ENCODE results near the gene HDAC7. TPM values are rescaled to one million over a fixed set of nuclear protein-coding genes. Genes with fewer than 3 reads are reported as not detected.

The HDAC7 gene
- total and polyA plus RNA-seq, 4 donors: 49.3 to 119 (median 69.7) TPM

DNA sequence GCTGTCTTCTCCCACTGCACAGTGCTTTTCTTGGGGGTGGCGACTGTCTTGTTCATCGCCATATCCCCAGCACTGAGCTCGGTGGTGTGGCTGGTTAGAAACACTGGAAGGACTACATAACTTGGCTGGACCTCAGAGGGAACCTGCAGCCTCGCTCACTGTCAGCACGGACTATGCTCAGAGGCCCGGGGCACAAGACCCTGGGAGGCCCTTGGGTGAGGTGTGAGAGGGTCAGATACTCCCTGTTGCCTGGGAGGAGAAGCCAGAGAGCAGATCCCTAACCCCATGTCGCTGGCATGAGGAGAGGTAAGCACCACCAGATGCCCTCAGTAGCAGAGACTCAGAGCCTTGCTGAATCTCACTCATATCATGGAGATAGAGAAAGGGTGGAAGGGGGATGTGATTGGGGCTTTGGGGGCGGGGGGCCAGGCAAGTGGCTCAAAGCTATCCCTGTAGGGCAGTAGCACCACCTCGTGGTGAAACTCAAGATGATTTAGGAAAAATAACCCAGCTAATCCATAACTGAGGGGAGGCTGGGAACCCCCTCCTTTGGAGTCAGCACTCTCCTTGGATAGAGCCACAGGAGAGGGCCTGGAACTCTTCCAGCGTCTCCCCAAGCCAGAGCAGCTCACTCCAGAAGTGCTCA is 18.7 kb upstream of the HDAC7 start:
- DNase-seq: no peak
- no peak overlapping the region for H3K4me3 ChIP-seq
- no peak for ATAC-seq (ENCODE audit: insufficient read depth, low FRiP score)
- WGBS, 2 donors: 45 to 46% methylated on average over 10 of the region's 10 CpGs
- H3K27ac ChIP-seq (ENCODE audit: low read depth in 1 of 2, low read length in 1 of 2): no peak overlapping the region
- TF ChIP-seq, protein P1, sequence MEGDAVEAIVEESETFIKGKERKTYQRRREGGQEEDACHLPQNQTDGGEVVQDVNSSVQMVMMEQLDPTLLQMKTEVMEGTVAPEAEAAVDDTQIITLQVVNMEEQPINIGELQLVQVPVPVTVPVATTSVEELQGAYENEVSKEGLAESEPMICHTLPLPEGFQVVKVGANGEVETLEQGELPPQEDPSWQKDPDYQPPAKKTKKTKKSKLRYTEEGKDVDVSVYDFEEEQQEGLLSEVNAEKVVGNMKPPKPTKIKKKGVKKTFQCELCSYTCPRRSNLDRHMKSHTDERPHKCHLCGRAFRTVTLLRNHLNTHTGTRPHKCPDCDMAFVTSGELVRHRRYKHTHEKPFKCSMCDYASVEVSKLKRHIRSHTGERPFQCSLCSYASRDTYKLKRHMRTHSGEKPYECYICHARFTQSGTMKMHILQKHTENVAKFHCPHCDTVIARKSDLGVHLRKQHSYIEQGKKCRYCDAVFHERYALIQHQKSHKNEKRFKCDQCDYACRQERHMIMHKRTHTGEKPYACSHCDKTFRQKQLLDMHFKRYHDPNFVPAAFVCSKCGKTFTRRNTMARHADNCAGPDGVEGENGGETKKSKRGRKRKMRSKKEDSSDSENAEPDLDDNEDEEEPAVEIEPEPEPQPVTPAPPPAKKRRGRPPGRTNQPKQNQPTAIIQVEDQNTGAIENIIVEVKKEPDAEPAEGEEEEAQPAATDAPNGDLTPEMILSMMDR (IDR thresholded peaks at IDR 0.05; ENCODE audit: control extremely low read depth, extremely low read depth): peak; percentile 3
- H3K27me3 ChIP-seq (ENCODE audit: control insufficient read depth in 3 of 3, insufficient read depth in 3 of 3, low read length in 2 of 3): no peaks in the 10 kb centered on the region
- no peaks in the 10 kb centered on the region for H3K36me3 ChIP-seq (ENCODE audit: control insufficient read depth in 4 of 4, insufficient read depth in 4 of 4, low read length in 4 of 4)
- peaks cover 0 to 30% (median 6%) of the 10 kb centered on the region in 5 donors for H3K4me1 ChIP-seq (ENCODE audit: control insufficient read depth in 5 of 5, insufficient read depth in 5 of 5, low read length in 5 of 5)
- no peaks in the 10 kb centered on the region for H3K9me3 ChIP-seq (ENCODE audit: control insufficient read depth in 4 of 4, insufficient read depth in 3 of 4, low read length in 3 of 4)
- no peak overlapping the region for H3K9ac ChIP-seq (ENCODE audit: insufficient read depth in 1 of 2, low read length in 2 of 2)

GRCh38 chr12:47837190-47838171 is 17.8 kb upstream of the HDAC7 start:
- Histone ChIP-seq H3K9ac (ENCODE audit: insufficient read depth in 1 of 2, low read length in 2 of 2) (no peak overlapping the region), H3K4me3 (no peak overlapping the region), H3K9me3 (ENCODE audit: control insufficient read depth in 4 of 4, insufficient read depth in 3 of 4, low read length in 3 of 4) (no peaks in the 10 kb centered on the region), H3K27ac (ENCODE audit: low read depth in 1 of 2, low read length in 1 of 2) (peak overlapping the region in 1 of 2 donors; percentile 44), H3K4me1 (ENCODE audit: control insufficient read depth in 5 of 5, insufficient read depth in 5 of 5, low read length in 5 of 5) (peaks cover 0 to 30% (median 6%) of the 10 kb centered on the region in 5 donors), H3K36me3 (ENCODE audit: control insufficient read depth in 4 of 4, insufficient read depth in 4 of 4, low read length in 4 of 4) (no peaks in the 10 kb centered on the region), H3K27me3 (ENCODE audit: control insufficient read depth in 3 of 3, insufficient read depth in 3 of 3, low read length in 2 of 3) (no peaks in the 10 kb centered on the region)
- peak in 2 of 3 donors; percentile 43 to 64 for DNase-seq
- TF ChIP-seq, protein P1 (IDR thresholded peaks at IDR 0.05; ENCODE audit: control extremely low read depth, extremely low read depth): peak; percentile 94
- peak; percentile 82 for ATAC-seq (ENCODE audit: insufficient read depth, low FRiP score)
- 53 to 61% methylated on average over 13 of the region's 13 CpGs for WGBS, 2 donors

DNA sequence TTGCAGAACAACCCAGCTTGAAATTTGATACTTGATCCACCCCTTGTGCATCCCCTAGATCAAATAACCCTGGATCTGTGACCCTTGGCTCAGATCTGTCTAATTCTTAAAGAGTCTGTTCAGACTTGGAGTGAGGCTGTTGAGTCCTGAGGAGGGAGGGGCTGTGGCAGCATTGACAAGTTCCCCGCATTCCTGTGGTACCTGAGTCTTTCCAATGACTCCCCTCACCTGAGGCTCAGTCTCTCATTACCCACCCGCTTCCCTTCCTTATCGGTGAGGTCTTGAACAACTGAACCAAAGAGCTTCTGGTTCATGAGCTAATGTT is 16.1 kb upstream of the HDAC7 start:
- no peak overlapping the region for H3K4me3 ChIP-seq
- no peaks in the 10 kb centered on the region for H3K27me3 ChIP-seq (ENCODE audit: control insufficient read depth in 3 of 3, insufficient read depth in 3 of 3, low read length in 2 of 3)
- ATAC-seq (ENCODE audit: insufficient read depth, low FRiP score) (no peak), DNase-seq (peak in 2 of 3 donors; percentile 30 to 64)
- 77 to 89% methylated on average over 3 of the region's 3 CpGs for whole genome bisulfite sequencing, 2 donors
- H3K27ac ChIP-seq (ENCODE audit: low read depth in 1 of 2, low read length in 1 of 2): peak overlapping the region in 1 of 2 donors; percentile 61
- H3K36me3 ChIP-seq (ENCODE audit: control insufficient read depth in 4 of 4, insufficient read depth in 4 of 4, low read length in 4 of 4): no peaks in the 10 kb centered on the region
- H3K9me3 ChIP-seq (ENCODE audit: control insufficient read depth in 4 of 4, insufficient read depth in 3 of 4, low read length in 3 of 4): no peaks in the 10 kb centered on the region
- TF ChIP-seq, protein P1 (IDR thresholded peaks at IDR 0.05; ENCODE audit: control extremely low read depth, extremely low read depth): no peak
- no peak overlapping the region for H3K9ac ChIP-seq (ENCODE audit: insufficient read depth in 1 of 2, low read length in 2 of 2)
- peaks cover 0 to 16% (median 6%) of the 10 kb centered on the region in 5 donors for H3K4me1 ChIP-seq (ENCODE audit: control insufficient read depth in 5 of 5, insufficient read depth in 5 of 5, low read length in 5 of 5)
